ENCODE measurements around the gene GFRA4.

GRCh38 chr20:3627476-3627875 is 35.7 kb downstream of the GFRA4 start:
- TF ChIP-seq CTCF (IDR thresholded peaks at IDR 0.05; ENCODE audit: low read length) = no peak
- TF ChIP-seq EZH2 (optimal IDR thresholded peaks at IDR 0.05; ENCODE audit: low read depth, low read length) = no peak

Measured in MM.1S (cell line).